Brain microvascular endothelial cell (primary cell): ENCODE data around the gene TMIGD2.

Experiments used
- DNase-seq: peaks from one replicate; pipeline ENCODE4 v3.0.0-alpha.2; 2020
- H3K27ac ChIP-seq: fragments of 250-450 bp; sonication (Bioruptor Pico); 2 replicates; pipeline ENCODE4 v1.5.1; 2020; ENCODE audit warnings: mild to moderate bottlenecking, moderate library complexity
- H3K27me3 ChIP-seq: fragments of 250-450 bp; sonication (Bioruptor Pico); replicated peaks from 2 replicates; pipeline ENCODE4 v1.5.1; 2020; ENCODE audit warnings: mild to moderate bottlenecking
- H3K36me3 ChIP-seq: fragments of 250-450 bp; sonication (Bioruptor Pico); replicated peaks from 2 replicates; pipeline ENCODE4 v1.5.1; 2020; ENCODE audit warnings: mild to moderate bottlenecking
- H3K4me3 ChIP-seq: 2 replicates; pipeline ENCODE4 v1.5.1; 2011; ENCODE audit warnings: low read depth, mild to moderate bottlenecking, control low read depth, low read length, moderate library complexity
- CTCF ChIP-seq: IDR thresholded peaks from 2 replicates; pipeline ENCODE4 v1.5.1; 2011; ENCODE audit warnings: low read depth, mild to moderate bottlenecking, moderate library complexity, low read length, control low read depth, inconsistent platforms; ENCODE audit errors: missing control alignments
- in situ Hi-C: cut with HindIII; loops from 2 replicates; pipeline ENCODE4 v1.10.0; 2017; ENCODE audit warnings: low sequenced_read_pairs, low pct_ligation_motif_present

Gene TMIGD2

GRCh38 chr19:4268816-4269430, 33.3 kb downstream of the TMIGD2 start:
- peak; percentile 9 for TF ChIP-seq CTCF
- in situ Hi-C loops = no loop called here
- Histone ChIP-seq H3K27me3 (no peaks in the 10 kb centered on the region), H3K27ac (no peak overlapping the region), H3K36me3 (peaks cover 15% of the 10 kb centered on the region), H3K4me3 (no peak overlapping the region)
- DNase-seq = no peak

GRCh38 chr19:4267901-4268815, 34.0 kb downstream of the TMIGD2 start:
- in situ Hi-C loops = no loop called here
- no peaks in the 10 kb centered on the region for H3K27me3 ChIP-seq
- no peak overlapping the region for H3K4me3 ChIP-seq
- no peak overlapping the region for H3K27ac ChIP-seq
- DNase-seq = no peak
- no peak for TF ChIP-seq CTCF
- H3K36me3 ChIP-seq = peaks cover 18% of the 10 kb centered on the region

- H3K27ac ChIP-seq = no peak overlapping the region
- no peak overlapping the region for H3K4me3 ChIP-seq
- peak; percentile 86 for TF ChIP-seq CTCF
- in situ Hi-C loops = no loop called here
- peaks cover 18% of the 10 kb centered on the region for H3K36me3 ChIP-seq
- H3K27me3 ChIP-seq = no peaks in the 10 kb centered on the region
- DNase-seq = peak; percentile 10
Measured at GRCh38 chr19:4267101-4267900, 34.9 kb downstream of the TMIGD2 start.

- H3K27ac ChIP-seq = no peak overlapping the region
- H3K36me3 ChIP-seq = peaks cover 18% of the 10 kb centered on the region
- in situ Hi-C loops = no loop called here
- no peak overlapping the region for H3K4me3 ChIP-seq
- DNase-seq = no peak
- TF ChIP-seq CTCF = no peak
- H3K27me3 ChIP-seq = no peaks in the 10 kb centered on the region
Measured at GRCh38 chr19:4266253-4267000, 35.8 kb downstream of the TMIGD2 start.

GRCh38 chr19:4264812-4265211, 37.4 kb downstream of the TMIGD2 start:
- TF ChIP-seq CTCF = no peak
- Histone ChIP-seq H3K27me3 (no peaks in the 10 kb centered on the region), H3K36me3 (peaks cover 19% of the 10 kb centered on the region), H3K27ac (no peak overlapping the region), H3K4me3 (no peak overlapping the region)
- no peak for DNase-seq
- in situ Hi-C loops = no loop called here
